Measurements from ENCODE around the gene SRPK3. TPM values are rescaled to one million over a fixed set of nuclear protein-coding genes. Genes with fewer than 3 reads are reported as not detected.

SRPK3 gene
- total and polyA plus RNA-seq, 2 experiments from 2014 or later = 0.71 TPM; not detected in 1

GRCh38 chrX:153768311-153769157 lies 12.3 kb upstream of the SRPK3 start:
- no peaks in the 10 kb centered on the region for H3K36me3 ChIP-seq
- H3K4me3 ChIP-seq = no peak overlapping the region
- no peak for TF ChIP-seq CTCF (IDR thresholded peaks at IDR 0.05; ENCODE audit: low read depth, low read length)
- H3K27ac ChIP-seq = no peak overlapping the region
- H3K27me3 ChIP-seq = no peaks in the 10 kb centered on the region
- H3K4me1 ChIP-seq (ENCODE audit: low read depth) = peaks cover 5% of the 10 kb centered on the region
- H3K9me3 ChIP-seq (ENCODE audit: low read depth) = no peaks in the 10 kb centered on the region
- DNase-seq (ENCODE audit: low read depth in 1 of 2, low spot score in 1 of 2) = no peak

GRCh38 chrX:153769158-153769864 lies 11.5 kb upstream of the SRPK3 start:
- no peaks in the 10 kb centered on the region for H3K9me3 ChIP-seq (ENCODE audit: low read depth)
- no peaks in the 10 kb centered on the region for H3K36me3 ChIP-seq
- no peak overlapping the region for H3K4me3 ChIP-seq
- H3K27me3 ChIP-seq = no peaks in the 10 kb centered on the region
- TF ChIP-seq CTCF (IDR thresholded peaks at IDR 0.05; ENCODE audit: low read depth, low read length) = no peak
- no peak overlapping the region for H3K27ac ChIP-seq
- no peak for DNase-seq (ENCODE audit: low read depth in 1 of 2, low spot score in 1 of 2)
- peaks cover 5% of the 10 kb centered on the region for H3K4me1 ChIP-seq (ENCODE audit: low read depth)

GRCh38 chrX:153769865-153770600 lies 10.8 kb upstream of the SRPK3 start:
- Histone ChIP-seq H3K27ac (no peak overlapping the region), H3K36me3 (no peaks in the 10 kb centered on the region), H3K4me1 (ENCODE audit: low read depth) (peaks cover 5% of the 10 kb centered on the region), H3K9me3 (ENCODE audit: low read depth) (no peaks in the 10 kb centered on the region), H3K27me3 (no peaks in the 10 kb centered on the region), H3K4me3 (no peak overlapping the region)
- no peak for TF ChIP-seq CTCF (IDR thresholded peaks at IDR 0.05; ENCODE audit: low read depth, low read length)
- DNase-seq (ENCODE audit: low read depth in 1 of 2, low spot score in 1 of 2) = no peak

GRCh38 chrX:153770601-153771414 lies 10.0 kb upstream of the SRPK3 start:
- no peaks in the 10 kb centered on the region for H3K36me3 ChIP-seq
- no peak overlapping the region for H3K4me3 ChIP-seq
- no peaks in the 10 kb centered on the region for H3K27me3 ChIP-seq
- no peak overlapping the region for H3K27ac ChIP-seq
- no peak for DNase-seq (ENCODE audit: low read depth in 1 of 2, low spot score in 1 of 2)
- peaks cover 3% of the 10 kb centered on the region for H3K4me1 ChIP-seq (ENCODE audit: low read depth)
- TF ChIP-seq CTCF (IDR thresholded peaks at IDR 0.05; ENCODE audit: low read depth, low read length) = no peak
- no peaks in the 10 kb centered on the region for H3K9me3 ChIP-seq (ENCODE audit: low read depth)
